ENCODE data around the gene PALM.

The PALM gene

DNA sequence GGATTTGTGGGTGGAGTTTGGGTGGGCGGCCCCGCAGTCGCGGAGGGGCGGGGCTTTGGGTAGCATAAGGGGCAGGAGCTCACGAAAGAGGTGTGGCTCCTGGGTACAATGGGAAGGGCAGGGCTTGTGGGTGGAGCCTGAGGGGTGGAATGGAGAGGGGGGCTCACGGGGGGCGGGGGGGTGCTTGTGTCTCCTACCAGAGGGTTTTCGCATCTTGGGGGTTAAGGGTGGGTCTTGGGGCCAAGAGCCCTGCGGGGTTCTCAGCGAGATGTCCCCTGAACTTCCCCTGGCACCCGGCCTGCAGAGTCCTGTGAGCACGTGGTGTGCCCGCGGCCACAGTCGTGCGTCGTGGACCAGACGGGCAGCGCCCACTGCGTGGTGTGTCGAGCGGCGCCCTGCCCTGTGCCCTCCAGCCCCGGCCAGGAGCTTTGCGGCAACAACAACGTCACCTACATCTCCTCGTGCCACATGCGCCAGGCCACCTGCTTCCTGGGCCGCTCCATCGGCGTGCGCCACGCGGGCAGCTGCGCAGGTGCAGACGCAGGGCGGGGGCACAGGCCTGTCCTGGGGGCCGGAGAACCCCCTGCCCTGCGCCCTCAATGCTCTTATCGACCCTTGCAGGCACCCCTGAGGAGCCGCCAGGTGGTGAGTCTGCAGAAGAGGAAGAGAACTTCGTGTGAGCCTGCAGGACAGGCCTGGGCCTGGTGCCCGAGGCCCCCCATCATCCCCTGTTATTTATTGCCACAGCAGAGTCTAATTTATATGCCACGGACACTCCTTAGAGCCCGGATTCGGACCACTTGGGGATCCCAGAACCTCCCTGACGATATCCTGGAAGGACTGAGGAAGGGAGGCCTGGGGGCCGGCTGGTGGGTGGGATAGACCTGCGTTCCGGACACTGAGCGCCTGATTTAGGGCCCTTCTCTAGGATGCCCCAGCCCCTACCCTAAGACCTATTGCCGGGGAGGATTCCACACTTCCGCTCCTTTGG, 27.4 kb upstream of the PALM start:
- Histone ChIP-seq H3K9ac (ENCODE audit: low read depth, low read length) (peak overlapping the region; percentile 82; the same call in 1 of the 2 replicates), H3K36me3 (ENCODE audit: insufficient read depth, low read depth, low read length) (no peaks in the 10 kb centered on the region), H3K4me1 (ENCODE audit: insufficient read depth, low read length) (no peaks in the 10 kb centered on the region), H3K27ac (ENCODE audit: low read length) (no peak overlapping the region), H3K27me3 (ENCODE audit: insufficient read depth, low read length) (peaks cover 17% of the 10 kb centered on the region), H3K4me3 (ENCODE audit: low read length) (peak overlapping the region; percentile 91; the same call in 1 of the 2 replicates), H3K9me3 (ENCODE audit: insufficient read depth, low read depth, low read length) (no peaks in the 10 kb centered on the region)

DNA sequence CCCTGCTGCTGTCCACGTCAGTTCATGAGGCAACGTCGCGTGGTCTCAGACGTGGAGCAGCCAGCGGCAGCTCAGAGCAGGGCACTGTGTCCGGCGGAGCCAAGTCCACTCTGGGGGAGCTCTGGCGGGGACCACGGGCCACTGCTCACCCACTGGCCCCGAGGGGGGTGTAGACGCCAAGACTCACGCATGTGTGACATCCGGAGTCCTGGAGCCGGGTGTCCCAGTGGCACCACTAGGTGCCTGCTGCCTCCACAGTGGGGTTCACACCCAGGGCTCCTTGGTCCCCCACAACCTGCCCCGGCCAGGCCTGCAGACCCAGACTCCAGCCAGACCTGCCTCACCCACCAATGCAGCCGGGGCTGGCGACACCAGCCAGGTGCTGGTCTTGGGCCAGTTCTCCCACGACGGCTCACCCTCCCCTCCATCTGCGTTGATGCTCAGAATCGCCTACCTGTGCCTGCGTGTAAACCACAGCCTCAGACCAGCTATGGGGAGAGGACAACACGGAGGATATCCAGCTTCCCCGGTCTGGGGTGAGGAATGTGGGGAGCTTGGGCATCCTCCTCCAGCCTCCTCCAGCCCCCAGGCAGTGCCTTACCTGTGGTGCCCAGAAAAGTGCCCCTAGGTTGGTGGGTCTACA, 25.9 kb upstream of the PALM start:
- H3K36me3 ChIP-seq (ENCODE audit: insufficient read depth, low read depth, low read length), result no peaks in the 10 kb centered on the region
- no peaks in the 10 kb centered on the region for H3K4me1 ChIP-seq (ENCODE audit: insufficient read depth, low read length)

GRCh38 chr19:685454-685931, 23.2 kb upstream of the PALM start:
- Histone ChIP-seq H3K36me3 (ENCODE audit: insufficient read depth, low read depth, low read length) (no peaks in the 10 kb centered on the region), H3K9ac (ENCODE audit: low read depth, low read length) (no peak overlapping the region), H3K27ac (ENCODE audit: low read length) (no peak overlapping the region), H3K4me3 (ENCODE audit: low read length) (no peak overlapping the region), H3K9me3 (ENCODE audit: insufficient read depth, low read depth, low read length) (no peaks in the 10 kb centered on the region), H3K4me1 (ENCODE audit: insufficient read depth, low read length) (no peaks in the 10 kb centered on the region), H3K27me3 (ENCODE audit: insufficient read depth, low read length) (no peaks in the 10 kb centered on the region)

More for the DNA sequence above, 25.9 kb upstream of the PALM start:
- H3K9me3 ChIP-seq (ENCODE audit: insufficient read depth, low read depth, low read length), result no peaks in the 10 kb centered on the region
- peaks cover 6% of the 10 kb centered on the region for H3K27me3 ChIP-seq (ENCODE audit: insufficient read depth, low read length)
- no peak overlapping the region for H3K27ac ChIP-seq (ENCODE audit: low read length)
- no peak overlapping the region for H3K9ac ChIP-seq (ENCODE audit: low read depth, low read length)
- no peak overlapping the region for H3K4me3 ChIP-seq (ENCODE audit: low read length)

DNA sequence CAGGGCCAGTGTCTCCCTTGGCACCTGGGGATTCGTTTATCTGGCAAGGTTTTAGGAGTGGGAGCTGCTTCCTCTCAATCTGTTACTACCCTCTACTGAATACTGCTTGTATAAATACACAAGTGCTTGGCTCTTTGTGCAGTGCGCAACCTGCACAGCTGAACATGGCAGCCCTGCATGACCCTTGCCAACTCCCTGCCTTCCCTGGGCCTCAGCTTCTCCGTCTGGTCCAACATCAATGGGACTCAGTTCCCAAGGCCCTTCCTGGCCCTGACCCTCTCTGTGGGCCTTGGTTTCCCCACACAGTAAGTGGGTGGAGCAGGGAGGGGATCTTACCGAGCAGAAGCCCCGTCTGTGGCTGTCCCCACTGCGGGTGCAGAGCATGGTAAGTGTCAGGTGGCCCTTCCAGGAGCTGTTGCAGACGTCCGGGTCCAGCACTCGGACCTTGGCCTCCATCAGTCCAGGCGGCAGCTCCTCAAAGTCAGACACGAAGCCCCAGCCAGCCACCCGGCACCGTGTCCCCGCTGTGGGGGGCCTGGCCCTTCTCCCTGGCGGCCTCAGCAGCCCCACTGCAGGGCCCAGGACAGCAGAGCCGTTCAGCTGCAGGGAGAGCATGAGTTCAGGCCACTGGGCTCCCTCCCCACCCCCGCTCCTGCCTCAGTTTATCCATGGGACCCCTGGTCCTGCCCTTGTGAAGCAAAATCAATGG, 22.0 kb upstream of the PALM start:
- Histone ChIP-seq H3K4me3 (ENCODE audit: low read length) (no peak overlapping the region), H3K27ac (ENCODE audit: low read length) (no peak overlapping the region), H3K36me3 (ENCODE audit: insufficient read depth, low read depth, low read length) (no peaks in the 10 kb centered on the region), H3K9ac (ENCODE audit: low read depth, low read length) (no peak overlapping the region), H3K9me3 (ENCODE audit: insufficient read depth, low read depth, low read length) (no peaks in the 10 kb centered on the region), H3K4me1 (ENCODE audit: insufficient read depth, low read length) (no peaks in the 10 kb centered on the region), H3K27me3 (ENCODE audit: insufficient read depth, low read length) (no peaks in the 10 kb centered on the region)

DNA sequence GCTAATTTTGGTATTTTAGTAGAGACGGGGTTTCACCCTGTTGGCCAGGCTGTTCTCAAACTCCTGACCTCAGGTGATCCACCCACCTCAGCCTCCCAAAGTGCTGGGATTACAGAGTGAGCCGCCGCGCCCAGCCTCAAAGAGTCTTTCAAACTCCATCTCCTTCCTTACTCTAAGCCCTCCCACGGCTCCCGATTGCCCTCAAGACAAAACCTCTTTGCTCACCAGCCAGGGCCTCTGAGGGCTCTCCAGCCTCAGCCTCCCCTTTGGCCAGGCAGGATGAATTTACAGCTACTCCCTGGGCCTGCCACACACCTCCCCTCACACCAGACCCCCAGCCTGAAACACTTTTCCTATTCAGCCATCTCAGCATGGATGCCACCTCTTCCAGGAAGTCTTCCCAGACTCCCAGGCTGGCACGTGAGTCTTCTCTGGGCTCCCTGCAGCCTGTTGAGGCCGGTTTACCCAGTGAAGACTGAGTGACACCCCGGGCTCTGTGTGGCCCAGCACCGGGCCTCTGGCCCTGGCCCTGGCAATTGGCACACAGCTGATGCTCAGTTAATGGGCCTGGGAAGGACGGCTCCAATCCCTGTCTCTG, 21.1 kb upstream of the PALM start:
- no peaks in the 10 kb centered on the region for H3K9me3 ChIP-seq (ENCODE audit: insufficient read depth, low read depth, low read length)
- H3K4me3 ChIP-seq (ENCODE audit: low read length), result no peak overlapping the region
- no peaks in the 10 kb centered on the region for H3K36me3 ChIP-seq (ENCODE audit: insufficient read depth, low read depth, low read length)
- no peaks in the 10 kb centered on the region for H3K4me1 ChIP-seq (ENCODE audit: insufficient read depth, low read length)
- H3K9ac ChIP-seq (ENCODE audit: low read depth, low read length), result no peak overlapping the region
- no peak overlapping the region for H3K27ac ChIP-seq (ENCODE audit: low read length)
- H3K27me3 ChIP-seq (ENCODE audit: insufficient read depth, low read length), result no peaks in the 10 kb centered on the region

- Histone ChIP-seq H3K9ac (ENCODE audit: low read depth, low read length) (no peak overlapping the region), H3K4me1 (ENCODE audit: insufficient read depth, low read length) (no peaks in the 10 kb centered on the region), H3K27ac (ENCODE audit: low read length) (no peak overlapping the region), H3K4me3 (ENCODE audit: low read length) (no peak overlapping the region), H3K9me3 (ENCODE audit: insufficient read depth, low read depth, low read length) (no peaks in the 10 kb centered on the region), H3K27me3 (ENCODE audit: insufficient read depth, low read length) (no peaks in the 10 kb centered on the region), H3K36me3 (ENCODE audit: insufficient read depth, low read depth, low read length) (no peaks in the 10 kb centered on the region)
These were observed 20.5 kb upstream of the PALM start for GRCh38 chr19:688214-688613.

- no peak overlapping the region for H3K4me3 ChIP-seq (ENCODE audit: low read length)
- H3K4me1 ChIP-seq (ENCODE audit: insufficient read depth, low read length), result no peaks in the 10 kb centered on the region
- H3K9me3 ChIP-seq (ENCODE audit: insufficient read depth, low read depth, low read length), result no peaks in the 10 kb centered on the region
- H3K36me3 ChIP-seq (ENCODE audit: insufficient read depth, low read depth, low read length), result no peaks in the 10 kb centered on the region
- H3K27ac ChIP-seq (ENCODE audit: low read length), result no peak overlapping the region
- H3K27me3 ChIP-seq (ENCODE audit: insufficient read depth, low read length), result no peaks in the 10 kb centered on the region
- H3K9ac ChIP-seq (ENCODE audit: low read depth, low read length), result no peak overlapping the region
These were observed 19.7 kb upstream of the PALM start for GRCh38 chr19:688992-689391.

- Histone ChIP-seq H3K27me3 (ENCODE audit: insufficient read depth, low read length) (no peaks in the 10 kb centered on the region), H3K27ac (ENCODE audit: low read length) (no peak overlapping the region), H3K9me3 (ENCODE audit: insufficient read depth, low read depth, low read length) (no peaks in the 10 kb centered on the region), H3K4me3 (ENCODE audit: low read length) (no peak overlapping the region), H3K36me3 (ENCODE audit: insufficient read depth, low read depth, low read length) (no peaks in the 10 kb centered on the region), H3K4me1 (ENCODE audit: insufficient read depth, low read length) (no peaks in the 10 kb centered on the region), H3K9ac (ENCODE audit: low read depth, low read length) (no peak overlapping the region)
These were observed 18.5 kb upstream of the PALM start for GRCh38 chr19:690203-690602.

DNA sequence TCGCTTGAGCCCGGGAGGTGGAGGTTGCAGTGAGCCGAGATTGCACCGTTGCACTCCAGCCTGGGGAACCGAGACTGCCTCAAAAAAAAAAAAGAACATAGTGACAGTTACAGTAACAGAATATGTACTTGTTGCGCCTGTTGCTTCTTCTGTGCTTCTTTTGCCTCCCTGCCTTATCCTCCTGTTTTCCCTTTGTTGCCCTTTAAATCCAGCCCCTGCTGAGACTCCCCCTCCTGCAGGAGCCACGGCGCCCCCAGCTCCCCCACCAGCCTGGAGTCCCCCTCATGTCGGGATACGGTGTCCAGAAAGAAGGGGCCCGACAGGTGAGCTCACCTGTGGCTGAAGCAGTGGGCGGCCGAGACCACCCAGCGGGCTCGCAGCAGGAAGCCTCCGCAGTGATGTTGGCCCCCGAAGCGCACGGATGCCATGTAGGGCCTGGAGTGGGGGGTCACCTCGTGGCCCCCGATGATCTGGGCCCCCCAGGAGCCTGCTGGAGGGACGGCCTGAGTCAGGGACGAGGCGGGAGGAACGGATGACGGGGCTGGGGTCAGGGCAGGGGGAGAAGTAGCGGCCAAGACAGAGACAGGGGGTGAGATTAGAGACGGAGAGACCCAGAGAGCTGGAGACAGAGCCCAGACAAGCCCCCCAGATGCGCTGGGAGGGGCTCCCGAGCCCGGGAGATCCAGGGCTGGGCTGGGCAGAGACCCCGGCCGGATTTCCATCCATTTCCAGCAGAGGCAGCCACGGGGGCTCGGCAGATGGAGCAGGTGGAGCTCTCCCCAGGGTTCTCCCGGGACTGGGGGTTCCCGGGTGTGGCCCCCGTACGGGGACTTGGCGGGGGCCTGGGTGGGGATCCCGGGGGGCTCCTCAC, 14.0 kb upstream of the PALM start:
- no peaks in the 10 kb centered on the region for H3K27me3 ChIP-seq (ENCODE audit: insufficient read depth, low read length)
- H3K36me3 ChIP-seq (ENCODE audit: insufficient read depth, low read depth, low read length), result no peaks in the 10 kb centered on the region
- no peaks in the 10 kb centered on the region for H3K9me3 ChIP-seq (ENCODE audit: insufficient read depth, low read depth, low read length)
- H3K4me3 ChIP-seq (ENCODE audit: low read length), result no peak overlapping the region
- H3K4me1 ChIP-seq (ENCODE audit: insufficient read depth, low read length), result no peaks in the 10 kb centered on the region
- no peak overlapping the region for H3K9ac ChIP-seq (ENCODE audit: low read depth, low read length)
- H3K27ac ChIP-seq (ENCODE audit: low read length), result no peak overlapping the region

DNA sequence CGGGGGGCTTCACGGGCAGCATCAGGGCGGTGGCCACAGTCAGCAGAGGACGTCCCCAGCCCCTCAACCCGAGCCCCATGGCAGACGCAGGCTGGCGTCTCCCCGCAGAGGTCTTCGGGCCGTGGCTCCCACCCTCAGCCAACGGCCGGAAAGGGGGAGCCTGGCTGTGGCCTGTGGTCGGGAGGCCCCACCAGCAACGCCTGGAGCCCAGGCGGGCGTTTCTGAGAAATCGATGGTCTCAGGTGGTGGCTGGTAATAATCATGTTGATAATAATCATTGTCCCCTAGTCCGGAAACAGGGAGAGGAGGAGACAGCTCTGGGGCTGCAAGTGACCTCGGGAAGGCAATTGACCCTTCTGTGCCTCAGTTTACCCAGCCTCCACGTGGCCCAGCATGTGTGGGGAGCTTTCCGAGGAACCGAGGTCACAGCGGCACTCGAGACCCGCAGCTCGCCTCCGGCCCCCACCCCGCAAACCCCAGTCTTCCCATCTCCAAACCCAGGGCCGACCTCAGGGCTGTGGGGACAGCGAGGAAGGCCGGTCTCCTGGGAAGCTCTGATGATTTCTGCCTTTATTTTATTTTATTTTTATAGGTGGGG, 13.3 kb upstream of the PALM start, which contains the start of gene PRSS57:
Gene PRSS57 (minus strand): TSS at position 101 of the 598 bp plus-strand sequence. CDS start 22 bp downstream, at position 79.
- Histone ChIP-seq H3K36me3 (ENCODE audit: insufficient read depth, low read depth, low read length) (no peaks in the 10 kb centered on the region), H3K27me3 (ENCODE audit: insufficient read depth, low read length) (no peaks in the 10 kb centered on the region), H3K9ac (ENCODE audit: low read depth, low read length) (no peak within 1 kb of the TSS), H3K27ac (ENCODE audit: low read length) (no peak within 1 kb of the TSS), H3K9me3 (ENCODE audit: insufficient read depth, low read depth, low read length) (no peaks in the 10 kb centered on the region), H3K4me3 (ENCODE audit: low read length) (no peak within 1 kb of the TSS), H3K4me1 (ENCODE audit: insufficient read depth, low read length) (no peaks in the 10 kb centered on the region)

All from iPS-20b (cell line).